Measurements from ENCODE around the gene AFAP1L1.
"Not testable (repeated sequence)": the region's sequence is repeated elsewhere in the genome, so short reads cannot be mapped to it uniquely, and the experiment has no call there.

Gene AFAP1L1

DNA sequence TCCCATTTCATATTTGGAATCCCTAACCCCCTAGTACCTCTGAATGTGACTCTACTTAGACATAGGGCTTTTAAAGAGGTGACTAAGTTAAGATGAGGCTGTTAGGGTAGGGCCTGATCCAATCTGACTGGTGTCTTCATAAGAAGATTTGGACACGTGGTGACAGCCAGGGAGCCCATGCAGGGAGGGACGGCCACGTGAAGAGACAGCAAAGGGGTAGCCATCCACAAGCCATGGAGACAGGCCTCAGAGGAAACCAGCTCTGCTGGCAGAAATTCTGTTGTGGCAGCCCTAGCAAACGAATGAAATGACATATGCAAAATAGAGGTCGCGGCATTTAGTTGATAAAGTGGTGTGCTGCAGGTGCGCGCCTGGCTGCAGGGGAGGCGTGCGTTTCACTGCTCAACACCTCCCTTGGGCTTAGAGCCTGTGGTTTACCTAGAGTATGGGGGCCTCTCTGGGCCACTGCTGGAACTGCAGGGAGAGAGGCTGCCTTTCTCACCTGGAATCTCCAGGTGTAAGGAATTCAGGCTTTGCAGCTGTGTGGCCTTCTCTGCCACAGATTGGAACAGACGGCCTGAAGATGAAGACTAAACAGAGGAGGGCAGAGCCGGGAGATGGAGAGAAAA lies 7.1 kb upstream of the AFAP1L1 start:
- Histone ChIP-seq H3K27me3 (ENCODE audit: control insufficient read depth, insufficient read depth, low read length) (no peaks in the 10 kb centered on the region), H3K4me2 (ENCODE audit: low read length) (no peak overlapping the region)

DNA sequence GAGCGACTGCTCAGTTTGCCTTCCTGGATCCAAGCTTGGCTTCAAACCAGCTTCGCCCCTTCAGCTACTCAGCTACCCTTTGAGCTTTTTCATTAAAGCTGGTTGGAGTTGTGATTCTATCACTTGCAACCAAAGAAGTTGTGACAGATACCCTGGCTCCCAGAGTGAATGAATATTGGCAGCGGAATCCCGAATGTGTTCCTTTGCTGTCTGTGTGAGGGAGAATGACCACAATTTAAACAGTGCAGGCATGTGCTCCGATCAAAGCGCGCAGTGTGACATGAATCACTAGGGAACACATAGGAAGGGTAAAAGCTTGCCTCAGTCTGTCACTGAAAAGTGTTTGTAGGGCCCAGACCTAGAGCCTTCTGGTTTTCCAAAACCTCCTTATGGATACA lies 6.6 kb upstream of the AFAP1L1 start:
- no peaks in the 10 kb centered on the region for H3K36me3 ChIP-seq (ENCODE audit: insufficient read depth, low read length)
- H3K4me1 ChIP-seq (ENCODE audit: control insufficient read depth, insufficient read depth, low read length): peaks cover 4% of the 10 kb centered on the region
- no peaks in the 10 kb centered on the region for H3K27me3 ChIP-seq (ENCODE audit: control insufficient read depth, insufficient read depth, low read length)
- H3K4me2 ChIP-seq (ENCODE audit: low read length): no peak overlapping the region
- no peak overlapping the region for H3K4me3 ChIP-seq (ENCODE audit: low read length)
- H3K9ac ChIP-seq (ENCODE audit: low read depth, low read length): no peak overlapping the region
- peaks cover 6% of the 10 kb centered on the region for H3K9me3 ChIP-seq (replicated peaks; ENCODE audit: low read length)

More for the DNA sequence above, 7.1 kb upstream of the AFAP1L1 start:
- H3K36me3 ChIP-seq (ENCODE audit: insufficient read depth, low read length): peaks cover under 1% of the 10 kb centered on the region
- peaks cover 4% of the 10 kb centered on the region for H3K4me1 ChIP-seq (ENCODE audit: control insufficient read depth, insufficient read depth, low read length)
- no peak overlapping the region for H3K9ac ChIP-seq (ENCODE audit: low read depth, low read length)
- H3K9me3 ChIP-seq (replicated peaks; ENCODE audit: low read length): peaks cover 6% of the 10 kb centered on the region
- H3K4me3 ChIP-seq (ENCODE audit: low read length): no peak overlapping the region

DNA sequence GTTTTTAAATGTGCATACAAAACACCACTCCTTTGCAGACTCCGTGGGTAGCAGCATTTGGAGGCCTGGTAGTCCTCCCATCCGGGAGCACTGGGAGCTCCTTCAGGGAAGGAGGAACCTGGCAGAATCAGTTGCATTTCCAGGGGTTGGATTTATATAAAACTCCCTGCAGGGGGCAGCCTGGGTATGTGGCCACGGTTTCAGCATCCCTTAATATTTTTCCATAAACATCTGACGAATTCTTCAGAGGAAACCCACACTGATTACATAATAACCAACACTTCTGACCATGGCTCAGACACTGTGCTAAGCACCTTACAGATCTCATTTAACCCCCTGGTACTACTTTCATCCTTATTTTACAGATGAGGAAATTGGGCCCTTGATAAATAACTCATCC lies 6.1 kb upstream of the AFAP1L1 start:
- peaks cover 6% of the 10 kb centered on the region for H3K9me3 ChIP-seq (replicated peaks; ENCODE audit: low read length)
- no peak overlapping the region for H3K4me3 ChIP-seq (ENCODE audit: low read length)
- peaks cover 4% of the 10 kb centered on the region for H3K4me1 ChIP-seq (ENCODE audit: control insufficient read depth, insufficient read depth, low read length)
- no peak overlapping the region for H3K4me2 ChIP-seq (ENCODE audit: low read length)
- no peaks in the 10 kb centered on the region for H3K36me3 ChIP-seq (ENCODE audit: insufficient read depth, low read length)
- H3K9ac ChIP-seq (ENCODE audit: low read depth, low read length): no peak overlapping the region
- H3K27me3 ChIP-seq (ENCODE audit: control insufficient read depth, insufficient read depth, low read length): no peaks in the 10 kb centered on the region

DNA sequence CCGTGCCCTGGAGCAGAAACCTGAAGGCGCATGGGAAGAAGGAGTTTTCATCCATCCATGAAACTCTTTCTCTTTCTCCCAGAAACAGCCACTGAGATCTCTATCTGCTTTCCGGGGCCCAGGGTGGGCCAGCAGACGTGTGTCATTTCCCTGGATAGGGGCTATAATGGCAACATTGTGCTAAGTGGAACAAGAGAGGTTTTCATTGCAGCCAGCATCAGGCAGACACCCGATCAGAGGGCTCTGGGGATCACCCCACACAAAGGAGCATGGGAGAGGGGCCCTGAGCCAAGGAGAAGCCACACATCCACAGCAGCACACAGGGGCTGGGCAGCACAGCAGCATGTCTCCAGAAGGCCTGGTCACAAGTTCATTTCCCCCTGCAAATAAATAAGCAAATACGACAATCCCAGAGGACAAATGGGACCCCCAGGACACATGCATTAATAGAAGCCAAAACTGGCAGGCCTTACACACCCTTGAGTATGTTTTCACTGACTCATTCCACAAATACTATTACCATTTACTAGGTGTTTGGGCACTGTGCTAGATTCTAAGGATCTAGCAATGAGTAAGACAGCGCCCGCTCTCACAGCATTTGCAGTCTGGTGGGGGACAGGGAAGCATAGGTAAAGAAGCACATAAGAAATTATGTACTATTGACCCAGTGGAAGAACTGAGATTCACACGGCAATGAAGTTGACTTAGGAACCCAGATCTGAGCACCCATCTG lies 4.3 kb upstream of the AFAP1L1 start:
- H3K4me1 ChIP-seq (ENCODE audit: control insufficient read depth, insufficient read depth, low read length): peaks cover 1% of the 10 kb centered on the region
- no peak overlapping the region for H3K4me2 ChIP-seq (ENCODE audit: low read length)
- peaks cover 6% of the 10 kb centered on the region for H3K9me3 ChIP-seq (replicated peaks; ENCODE audit: low read length)
- no peak overlapping the region for H3K4me3 ChIP-seq (ENCODE audit: low read length)
- H3K9ac ChIP-seq (ENCODE audit: low read depth, low read length): no peak overlapping the region
- H3K36me3 ChIP-seq (ENCODE audit: insufficient read depth, low read length): no peaks in the 10 kb centered on the region
- no peaks in the 10 kb centered on the region for H3K27me3 ChIP-seq (ENCODE audit: control insufficient read depth, insufficient read depth, low read length)

DNA sequence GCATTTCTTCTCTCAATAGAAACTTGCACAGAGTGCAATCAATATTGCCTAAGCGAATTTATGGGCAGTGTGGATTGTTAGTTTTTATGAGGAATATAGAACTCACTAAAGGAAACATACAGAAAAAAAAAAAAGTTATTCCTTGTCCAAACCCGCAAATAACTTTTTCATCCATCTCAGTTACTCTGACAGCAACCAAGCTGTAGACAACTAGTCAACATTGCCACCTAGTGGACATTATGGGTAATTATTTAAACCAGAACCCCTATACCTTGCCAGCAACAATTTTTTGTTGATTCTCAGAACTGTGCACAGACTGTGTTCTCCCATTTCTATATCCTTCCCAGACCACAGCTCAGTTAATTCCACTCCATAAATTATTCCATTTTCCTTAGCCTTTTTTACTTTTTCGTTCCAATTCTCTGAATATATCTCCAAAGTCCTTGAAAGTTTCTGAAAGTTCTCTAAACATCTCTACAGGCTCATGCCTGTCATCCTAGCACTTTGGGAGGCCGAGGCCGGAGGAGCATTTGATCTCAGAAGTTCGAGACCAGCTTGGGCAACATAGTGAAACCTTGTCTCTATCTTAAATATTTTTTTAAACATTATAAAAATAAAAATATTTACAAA lies 2.6 kb upstream of the AFAP1L1 start:
- Histone ChIP-seq H3K4me2 (ENCODE audit: low read length) (no peak overlapping the region), H3K9me3 (replicated peaks; ENCODE audit: low read length) (peaks cover 6% of the 10 kb centered on the region), H3K4me3 (ENCODE audit: low read length) (no peak overlapping the region), H3K36me3 (ENCODE audit: insufficient read depth, low read length) (no peaks in the 10 kb centered on the region), H3K4me1 (ENCODE audit: control insufficient read depth, insufficient read depth, low read length) (peaks cover 4% of the 10 kb centered on the region), H3K9ac (ENCODE audit: low read depth, low read length) (no peak overlapping the region), H3K27me3 (ENCODE audit: control insufficient read depth, insufficient read depth, low read length) (no peaks in the 10 kb centered on the region)

DNA sequence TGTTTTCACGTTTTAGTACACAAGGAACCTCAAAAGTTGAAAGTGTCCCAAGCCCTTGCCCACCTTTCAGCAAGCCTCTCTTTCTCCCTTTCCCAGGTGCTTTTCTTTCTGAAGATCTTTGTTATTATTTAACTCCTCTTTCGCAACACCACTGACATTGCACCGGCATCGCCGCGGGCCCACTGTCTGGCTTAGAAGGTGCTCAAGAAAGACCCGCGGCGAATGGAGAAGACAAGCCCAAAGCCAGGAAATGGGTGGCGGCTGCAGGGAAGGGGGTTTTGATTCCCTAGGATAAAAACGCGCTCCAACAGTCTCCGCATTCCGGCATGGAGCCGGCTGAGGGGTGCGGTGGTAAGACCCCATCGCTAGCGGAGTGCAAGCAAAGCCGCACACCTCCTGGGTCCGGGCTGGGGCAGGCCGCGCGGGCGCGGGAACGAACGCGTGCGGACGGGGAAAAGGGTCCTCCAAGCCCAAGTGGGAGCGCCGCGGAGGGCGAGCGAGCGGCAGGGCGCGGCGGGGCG lies 404 bp upstream of the AFAP1L1 start:
- H3K9me3 ChIP-seq (replicated peaks; ENCODE audit: low read length): peaks cover 6% of the 10 kb centered on the region
- peaks cover 9% of the 10 kb centered on the region for H3K4me1 ChIP-seq (ENCODE audit: control insufficient read depth, insufficient read depth, low read length)
- H3K4me2 ChIP-seq (ENCODE audit: low read length): peak overlapping the region; percentile 90
- H3K4me3 ChIP-seq (ENCODE audit: low read length): peak overlapping the region; percentile 76
- no peaks in the 10 kb centered on the region for H3K36me3 ChIP-seq (ENCODE audit: insufficient read depth, low read length)
- H3K27me3 ChIP-seq (ENCODE audit: control insufficient read depth, insufficient read depth, low read length): no peaks in the 10 kb centered on the region
- peak overlapping the region; percentile 79 for H3K9ac ChIP-seq (ENCODE audit: low read depth, low read length)

DNA sequence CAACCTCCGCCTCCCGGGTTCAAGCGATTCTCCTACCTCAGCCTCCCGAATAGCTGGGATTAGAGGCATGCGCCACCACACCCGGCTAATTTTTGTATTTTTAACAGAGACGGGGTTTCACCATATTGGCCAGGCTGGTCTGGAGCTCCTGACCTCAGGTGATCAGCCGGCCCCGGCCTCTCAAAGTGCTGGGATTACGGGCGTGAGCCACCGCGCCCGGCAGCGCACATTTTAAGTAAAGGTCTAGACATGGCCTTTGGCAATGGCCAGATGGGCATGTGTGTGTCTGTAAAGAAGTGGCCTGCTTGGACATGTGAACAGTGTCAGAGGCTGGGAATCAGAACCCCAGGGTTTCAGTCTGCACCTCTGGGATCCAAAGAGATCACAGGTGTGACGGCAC lies 1.1 kb downstream of the AFAP1L1 start:
- Histone ChIP-seq H3K4me1 (ENCODE audit: control insufficient read depth, insufficient read depth, low read length) (peaks cover 14% of the 10 kb centered on the region), H3K4me2 (ENCODE audit: low read length) (peak overlapping the region; percentile 90), H3K4me3 (ENCODE audit: low read length) (peak overlapping the region; percentile 76)
- H3K27me3 ChIP-seq (ENCODE audit: control insufficient read depth, insufficient read depth, low read length); H3K36me3 ChIP-seq (ENCODE audit: insufficient read depth, low read length); H3K9me3 ChIP-seq (replicated peaks; ENCODE audit: low read length); H3K9ac ChIP-seq (ENCODE audit: low read depth, low read length): not testable (repeated sequence)

DNA sequence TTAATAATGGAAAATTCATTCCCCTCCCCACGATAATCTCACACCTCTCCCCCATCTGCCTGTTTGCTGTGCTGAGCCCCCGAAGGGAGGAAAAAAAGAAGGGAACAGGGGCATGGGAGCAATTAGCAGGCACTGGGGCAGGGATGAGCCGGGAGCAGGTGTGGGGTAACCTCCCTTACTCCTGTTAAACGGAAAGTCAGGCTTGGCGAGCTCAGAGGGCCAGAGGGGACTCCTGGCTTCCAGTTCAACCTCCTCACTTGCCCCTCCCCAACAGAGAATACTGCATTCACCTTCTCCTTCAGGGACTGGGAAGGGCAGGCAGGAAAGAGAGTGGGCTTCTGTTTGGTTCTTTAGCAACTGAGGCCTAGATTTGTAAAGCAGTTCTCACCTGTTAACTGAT lies 1.6 kb downstream of the AFAP1L1 start:
- no peaks in the 10 kb centered on the region for H3K27me3 ChIP-seq (ENCODE audit: control insufficient read depth, insufficient read depth, low read length)
- H3K4me3 ChIP-seq (ENCODE audit: low read length): no peak overlapping the region
- peaks cover 14% of the 10 kb centered on the region for H3K4me1 ChIP-seq (ENCODE audit: control insufficient read depth, insufficient read depth, low read length)
- H3K4me2 ChIP-seq (ENCODE audit: low read length): peak overlapping the region; percentile 90
- H3K9me3 ChIP-seq (replicated peaks; ENCODE audit: low read length): peaks cover 4% of the 10 kb centered on the region
- H3K9ac ChIP-seq (ENCODE audit: low read depth, low read length): no peak overlapping the region
- H3K36me3 ChIP-seq (ENCODE audit: insufficient read depth, low read length): no peaks in the 10 kb centered on the region

DNA sequence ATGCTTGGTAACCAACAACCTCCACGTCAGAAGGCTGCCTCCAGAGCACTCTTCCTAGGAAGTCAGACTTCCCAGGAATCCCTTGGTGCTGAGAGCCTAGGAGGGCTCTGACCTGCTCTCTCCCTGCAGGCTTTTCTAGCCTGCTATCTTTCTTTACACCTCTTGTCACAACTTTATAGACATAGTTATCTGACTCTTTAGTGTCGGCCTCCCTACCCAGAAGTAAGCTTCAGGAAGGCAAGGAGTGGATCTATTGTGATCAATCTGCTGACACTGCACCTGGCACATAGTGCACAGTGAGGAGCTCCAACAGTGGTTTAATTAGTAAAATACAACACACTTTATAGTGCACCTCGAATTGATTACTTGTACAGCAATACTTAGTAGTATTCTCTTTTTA lies 2.3 kb downstream of the AFAP1L1 start:
- Histone ChIP-seq H3K4me3 (ENCODE audit: low read length) (no peak overlapping the region), H3K9me3 (replicated peaks; ENCODE audit: low read length) (no peaks in the 10 kb centered on the region), H3K36me3 (ENCODE audit: insufficient read depth, low read length) (no peaks in the 10 kb centered on the region), H3K27me3 (ENCODE audit: control insufficient read depth, insufficient read depth, low read length) (no peaks in the 10 kb centered on the region), H3K4me1 (ENCODE audit: control insufficient read depth, insufficient read depth, low read length) (peaks cover 14% of the 10 kb centered on the region), H3K9ac (ENCODE audit: low read depth, low read length) (no peak overlapping the region), H3K4me2 (ENCODE audit: low read length) (no peak overlapping the region)

DNA sequence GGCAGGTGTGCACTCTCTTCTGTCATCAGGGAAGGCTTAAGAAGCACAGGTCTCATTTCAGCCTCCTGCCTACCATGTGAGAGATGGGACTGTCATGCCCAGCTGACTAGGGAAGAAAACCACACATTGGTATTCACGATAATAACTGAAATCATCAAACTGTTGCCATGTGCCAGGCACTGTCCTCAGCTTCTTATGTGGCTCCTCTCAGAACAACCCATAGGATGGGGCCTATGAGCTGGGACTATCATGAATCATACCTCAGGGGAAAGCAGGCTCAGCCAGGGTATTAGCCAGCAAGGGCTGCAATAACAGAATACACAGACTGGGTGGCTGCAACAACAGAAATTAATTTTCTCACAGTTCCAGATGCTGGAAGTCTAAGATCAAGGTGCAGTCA lies 3.3 kb downstream of the AFAP1L1 start:
- Histone ChIP-seq H3K4me1 (ENCODE audit: control insufficient read depth, insufficient read depth, low read length) (peaks cover 14% of the 10 kb centered on the region), H3K4me2 (ENCODE audit: low read length) (no peak overlapping the region), H3K9ac (ENCODE audit: low read depth, low read length) (no peak overlapping the region), H3K4me3 (ENCODE audit: low read length) (no peak overlapping the region), H3K27me3 (ENCODE audit: control insufficient read depth, insufficient read depth, low read length) (no peaks in the 10 kb centered on the region), H3K9me3 (replicated peaks; ENCODE audit: low read length) (no peaks in the 10 kb centered on the region), H3K36me3 (ENCODE audit: insufficient read depth, low read length) (no peaks in the 10 kb centered on the region)

DNA sequence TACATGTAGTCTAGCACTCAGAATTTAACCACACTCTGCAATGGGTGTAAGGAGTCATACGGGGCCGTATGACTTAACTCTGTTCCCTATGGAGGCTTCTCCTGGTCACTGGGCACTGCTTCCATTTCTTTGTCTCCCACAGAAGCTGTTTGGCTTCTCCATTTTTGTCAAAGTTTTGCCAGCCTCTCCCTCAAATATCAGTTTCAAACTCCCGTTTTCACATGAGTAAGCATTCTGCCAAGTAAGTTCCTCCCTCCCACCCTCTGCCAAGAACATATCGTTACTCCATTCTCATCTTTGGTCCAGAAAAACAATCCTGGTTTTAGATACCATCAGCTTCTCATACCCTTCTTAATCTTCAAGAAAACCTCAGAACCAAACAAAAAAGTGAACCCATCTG lies 6.1 kb downstream of the AFAP1L1 start:
- Histone ChIP-seq H3K9me3 (replicated peaks; ENCODE audit: low read length) (no peaks in the 10 kb centered on the region), H3K27me3 (ENCODE audit: control insufficient read depth, insufficient read depth, low read length) (no peaks in the 10 kb centered on the region), H3K9ac (ENCODE audit: low read depth, low read length) (no peak overlapping the region), H3K36me3 (ENCODE audit: insufficient read depth, low read length) (no peaks in the 10 kb centered on the region), H3K4me1 (ENCODE audit: control insufficient read depth, insufficient read depth, low read length) (peaks cover 10% of the 10 kb centered on the region), H3K4me2 (ENCODE audit: low read length) (peak overlapping the region; percentile 31), H3K4me3 (ENCODE audit: low read length) (no peak overlapping the region)

All from skeletal muscle satellite cell (primary cell).